ENCODE results near the gene NVL.

Gene NVL

GRCh38 chr1:224329842-224330753 lies at the start of gene NVL:
Gene NVL, minus strand, starts transcription at chr1:224330172. Its CDS starts 45 bp downstream, at chr1:224330127.
- H2AFZ ChIP-seq (ENCODE audit: low read length) = peak within 1 kb of the TSS; percentile 96
- H3K36me3 ChIP-seq (ENCODE audit: insufficient read depth, low read length) = peaks cover 10% of the 10 kb centered on the region; the same call in 1 of the 2 replicates
- no peaks in the 10 kb centered on the region for H3K9me2 ChIP-seq (ENCODE audit: low read depth, low read length)
- no peaks in the 10 kb centered on the region for H3K9me3 ChIP-seq (ENCODE audit: low read length)
- H3K4me2 ChIP-seq (ENCODE audit: low read length) = peak within 1 kb of the TSS; percentile 88
- no peaks in the 10 kb centered on the region for H3F3A ChIP-seq (ENCODE audit: insufficient read depth, low read length)
- peak within 1 kb of the TSS; percentile 98 for H3K9ac ChIP-seq (ENCODE audit: low read length)
- peak within 1 kb of the TSS; percentile 88 for H3K27ac ChIP-seq (ENCODE audit: low read depth, low read length, poor library complexity, severe bottlenecking)
- H3K79me2 ChIP-seq (ENCODE audit: insufficient read depth, low read length) = peaks cover 35% of the 10 kb centered on the region
- TF ChIP-seq EZH2 (IDR thresholded peaks at IDR 0.05; ENCODE audit: borderline replicate concordance, low read length) (no peak), CTCF (IDR thresholded peaks at IDR 0.05; ENCODE audit: low read length) (no peak)
- no peaks in the 10 kb centered on the region for H3K27me3 ChIP-seq (ENCODE audit: insufficient read depth, low read length)
- H4K20me1 ChIP-seq (ENCODE audit: insufficient read depth, low read length) = no peaks in the 10 kb centered on the region
- H3K4me3 ChIP-seq (ENCODE audit: low read depth, low read length, poor library complexity, severe bottlenecking) = peak within 1 kb of the TSS; percentile 83
- peaks cover 28% of the 10 kb centered on the region for H3K4me1 ChIP-seq (ENCODE audit: insufficient read depth, low read length, severe bottlenecking)

- no peak overlapping the region for H3K4me2 ChIP-seq (ENCODE audit: low read length)
- TF ChIP-seq CTCF (IDR thresholded peaks at IDR 0.05; ENCODE audit: low read length) (no peak), EZH2 (IDR thresholded peaks at IDR 0.05; ENCODE audit: borderline replicate concordance, low read length) (no peak)
- H3K9ac ChIP-seq (ENCODE audit: low read length) = no peak overlapping the region
- H3K9me2 ChIP-seq (ENCODE audit: low read depth, low read length) = no peaks in the 10 kb centered on the region
- peaks cover 31% of the 10 kb centered on the region for H3K36me3 ChIP-seq (ENCODE audit: insufficient read depth, low read length)
- H2AFZ ChIP-seq (ENCODE audit: low read length) = no peak overlapping the region
- no peak overlapping the region for H3K27ac ChIP-seq (ENCODE audit: low read depth, low read length, poor library complexity, severe bottlenecking)
- H3K79me2 ChIP-seq (ENCODE audit: insufficient read depth, low read length) = no peaks in the 10 kb centered on the region
- H3K9me3 ChIP-seq (ENCODE audit: low read length) = no peaks in the 10 kb centered on the region
- no peaks in the 10 kb centered on the region for H3K27me3 ChIP-seq (ENCODE audit: insufficient read depth, low read length)
- H4K20me1 ChIP-seq (ENCODE audit: insufficient read depth, low read length) = no peaks in the 10 kb centered on the region
- H3F3A ChIP-seq (ENCODE audit: insufficient read depth, low read length) = no peaks in the 10 kb centered on the region
- H3K4me1 ChIP-seq (ENCODE audit: insufficient read depth, low read length, severe bottlenecking) = no peaks in the 10 kb centered on the region
- H3K4me3 ChIP-seq (ENCODE audit: low read depth, low read length, poor library complexity, severe bottlenecking) = no peak overlapping the region
These were observed 49.1 kb upstream of the NVL start for GRCh38 chr1:224378855-224379631.

- H3K9ac ChIP-seq (ENCODE audit: low read length) = no peak overlapping the region
- no peak for TF ChIP-seq EZH2 (IDR thresholded peaks at IDR 0.05; ENCODE audit: borderline replicate concordance, low read length)
- no peak for TF ChIP-seq CTCF (IDR thresholded peaks at IDR 0.05; ENCODE audit: low read length)
- no peaks in the 10 kb centered on the region for H3F3A ChIP-seq (ENCODE audit: insufficient read depth, low read length)
- H3K27ac ChIP-seq (ENCODE audit: low read depth, low read length, poor library complexity, severe bottlenecking) = no peak overlapping the region
- H3K4me3 ChIP-seq (ENCODE audit: low read depth, low read length, poor library complexity, severe bottlenecking) = no peak overlapping the region
- H3K36me3 ChIP-seq (ENCODE audit: insufficient read depth, low read length) = peaks cover 43% of the 10 kb centered on the region
- no peak overlapping the region for H2AFZ ChIP-seq (ENCODE audit: low read length)
- no peak overlapping the region for H3K4me2 ChIP-seq (ENCODE audit: low read length)
- H3K27me3 ChIP-seq (ENCODE audit: insufficient read depth, low read length) = no peaks in the 10 kb centered on the region
- no peaks in the 10 kb centered on the region for H3K4me1 ChIP-seq (ENCODE audit: insufficient read depth, low read length, severe bottlenecking)
- no peaks in the 10 kb centered on the region for H3K9me2 ChIP-seq (ENCODE audit: low read depth, low read length)
- H3K9me3 ChIP-seq (ENCODE audit: low read length) = no peaks in the 10 kb centered on the region
- no peaks in the 10 kb centered on the region for H3K79me2 ChIP-seq (ENCODE audit: insufficient read depth, low read length)
- H4K20me1 ChIP-seq (ENCODE audit: insufficient read depth, low read length) = no peaks in the 10 kb centered on the region
These were observed 47.7 kb upstream of the NVL start for GRCh38 chr1:224377676-224378006.

Measured in OCI-LY1 (cell line).